ENCODE measurements around the gene NUDC.

The NUDC gene

GRCh38 chr1:26965628-26966027, 44.1 kb downstream of the NUDC start:
- H3K4me3 ChIP-seq (ENCODE audit: low read depth, low read length): no peak overlapping the region
- no peak for DNase-seq (ENCODE audit: low read depth)
- TF ChIP-seq CTCF (IDR thresholded peaks at IDR 0.05; ENCODE audit: low read depth, low read length, missing control alignments): no peak
- in situ Hi-C loops (cut with HindIII; ENCODE audit: low sequenced_read_pairs): no loop called here

- TF ChIP-seq CTCF (IDR thresholded peaks at IDR 0.05; ENCODE audit: low read depth, low read length, missing control alignments): no peak
- DNase-seq (ENCODE audit: low read depth): no peak
- H3K4me3 ChIP-seq (ENCODE audit: low read depth, low read length): no peak overlapping the region
- in situ Hi-C loops (cut with HindIII; ENCODE audit: low sequenced_read_pairs): no loop called here
Observed at GRCh38 chr1:26970810-26971209, 49.3 kb downstream of the NUDC start.

- no peak for TF ChIP-seq CTCF (IDR thresholded peaks at IDR 0.05; ENCODE audit: low read depth, low read length, missing control alignments)
- H3K4me3 ChIP-seq (ENCODE audit: low read depth, low read length): no peak overlapping the region
- no peak for DNase-seq (ENCODE audit: low read depth)
- in situ Hi-C loops (cut with HindIII; ENCODE audit: low sequenced_read_pairs): no loop called here
Observed at GRCh38 chr1:26971590-26971989, 50.0 kb downstream of the NUDC start.

- no peak for TF ChIP-seq CTCF (IDR thresholded peaks at IDR 0.05; ENCODE audit: low read depth, low read length, missing control alignments)
- DNase-seq (ENCODE audit: low read depth): no peak
- in situ Hi-C loops (cut with HindIII; ENCODE audit: low sequenced_read_pairs): no loop called here
- no peak overlapping the region for H3K4me3 ChIP-seq (ENCODE audit: low read depth, low read length)
Observed at GRCh38 chr1:26972390-26972789, 50.8 kb downstream of the NUDC start.

- DNase-seq (ENCODE audit: low read depth): no peak
- H3K4me3 ChIP-seq (ENCODE audit: low read depth, low read length): no peak overlapping the region
- in situ Hi-C loops (cut with HindIII; ENCODE audit: low sequenced_read_pairs): no loop called here
- TF ChIP-seq CTCF (IDR thresholded peaks at IDR 0.05; ENCODE audit: low read depth, low read length, missing control alignments): no peak
Observed at GRCh38 chr1:26972821-26973220, 51.3 kb downstream of the NUDC start.

GRCh38 chr1:26976621-26977510, 55.3 kb downstream of the NUDC start:
- H3K4me3 ChIP-seq (ENCODE audit: low read depth, low read length): no peak overlapping the region
- in situ Hi-C loops (cut with HindIII; ENCODE audit: low sequenced_read_pairs): no loop called here
- no peak for DNase-seq (ENCODE audit: low read depth)
- no peak for TF ChIP-seq CTCF (IDR thresholded peaks at IDR 0.05; ENCODE audit: low read depth, low read length, missing control alignments)

All from astrocyte of the cerebellum (primary cell).